Neuronal stem cell (in vitro differentiated cells): ENCODE results near the gene INTS2. TPM values are rescaled to one million over a fixed set of nuclear protein-coding genes. Genes with fewer than 3 reads are reported as not detected.

Source experiments
- DNase-seq: peaks from one replicate; pipeline ENCODE4 v3.0.0-alpha.2; 2013; ENCODE audit warnings: low spot score
- H2AFZ ChIP-seq: one replicate; pipeline ENCODE4 v1.6.1; 2013; ENCODE audit warnings: mild to moderate bottlenecking, low read length, inconsistent platforms
- H2AK5ac ChIP-seq: 2 replicates; pipeline ENCODE4 v1.6.1; 2013; ENCODE audit warnings: low read depth, mild to moderate bottlenecking, inconsistent platforms, low read length, moderate library complexity, mixed read lengths
- H2BK120ac ChIP-seq: 2 replicates; pipeline ENCODE4 v1.6.1; 2013; ENCODE audit warnings: low read depth, mild to moderate bottlenecking, inconsistent platforms, low read length, moderate library complexity, mixed read lengths
- H2BK12ac ChIP-seq: one replicate; pipeline ENCODE4 v1.6.1; 2013; ENCODE audit warnings: low read length, inconsistent platforms
- H2BK15ac ChIP-seq: 2 replicates; pipeline ENCODE4 v1.6.1; 2013; ENCODE audit warnings: mild to moderate bottlenecking, low read length, inconsistent platforms, mixed read lengths
- H2BK5ac ChIP-seq: one replicate; pipeline ENCODE4 v1.6.1; 2013; ENCODE audit warnings: inconsistent platforms, mild to moderate bottlenecking, low read length, moderate library complexity
- H3K14ac ChIP-seq: one replicate; pipeline ENCODE4 v1.6.1; 2013; ENCODE audit warnings: low read length, inconsistent platforms
- H3K18ac ChIP-seq: 2 replicates; pipeline ENCODE4 v1.6.1; 2013; ENCODE audit warnings: low read length, inconsistent platforms
- H3K23ac ChIP-seq: 2 replicates; pipeline ENCODE4 v1.6.1; 2013; ENCODE audit warnings: low read depth, mild to moderate bottlenecking, mixed read lengths, low read length, inconsistent platforms; ENCODE audit not compliant: poor library complexity
- H3K27ac ChIP-seq: replicated peaks from 3 replicates; pipeline ENCODE4 v1.5.1; 2013; ENCODE audit warnings: low read length, inconsistent platforms
- H3K27me3 ChIP-seq, 3 experiments: 2 replicates each; pipeline ENCODE4 v1.6.1; 2013; ENCODE audit warnings: low read length in 3 of 3, mild to moderate bottlenecking in 2 of 3, inconsistent platforms in 1 of 3, low read depth in 1 of 3, mixed read lengths in 1 of 3, moderate library complexity in 1 of 3; ENCODE audit not compliant: control insufficient read depth in 3 of 3, insufficient read depth in 3 of 3
- H3K36me3 ChIP-seq, 2 donors: replicated peaks in 1 of 2; 2 replicates each; pipeline ENCODE4 v1.6.1; 2013; ENCODE audit warnings: low read length in 2 of 2; ENCODE audit not compliant: control insufficient read depth in 2 of 2, insufficient read depth in 2 of 2
- H3K4ac ChIP-seq: 2 replicates; pipeline ENCODE4 v1.6.1; 2013; ENCODE audit warnings: inconsistent platforms, mild to moderate bottlenecking, low read length, moderate library complexity
- H3K4me1 ChIP-seq, 2 donors: 1 replicate in 1 of 2; 2 replicates in 1 of 2; pipeline ENCODE4 v1.6.1; 2013; ENCODE audit warnings: low read length in 2 of 2, low read depth in 1 of 2; ENCODE audit not compliant: control insufficient read depth in 2 of 2, insufficient read depth in 1 of 2
- H3K4me2 ChIP-seq: one replicate; pipeline ENCODE4 v1.6.1; 2013; ENCODE audit warnings: mild to moderate bottlenecking, low read length, inconsistent platforms; ENCODE audit not compliant: insufficient read depth, poor library complexity, severe bottlenecking
- H3K4me3 ChIP-seq, 2 donors: 2 replicates each; pipeline ENCODE4 v1.5.1; 2013; ENCODE audit warnings: low read length in 2 of 2, mild to moderate bottlenecking in 2 of 2, inconsistent platforms in 1 of 2, moderate library complexity in 1 of 2
- H3K79me1 ChIP-seq: one replicate; pipeline ENCODE4 v1.6.1; 2013; ENCODE audit warnings: low read depth, mild to moderate bottlenecking, inconsistent platforms, low read length, moderate library complexity
- H3K9ac ChIP-seq: one replicate; pipeline ENCODE4 v1.6.1; 2013; ENCODE audit warnings: mild to moderate bottlenecking, low read depth, low read length, inconsistent platforms; ENCODE audit not compliant: poor library complexity
- H3K9me3 ChIP-seq, 2 donors: replicated peaks in 1 of 2; 2 replicates each; pipeline versions ENCODE3 to v1.6.1; 2013; ENCODE audit warnings: low read length in 2 of 2, mild to moderate bottlenecking in 2 of 2, inconsistent platforms in 1 of 2, low read depth in 1 of 2, mixed read lengths in 1 of 2, moderate library complexity in 1 of 2; ENCODE audit not compliant: control insufficient read depth in 2 of 2, insufficient read depth in 1 of 2
- H4K8ac ChIP-seq: one replicate; pipeline ENCODE4 v1.6.1; 2013; ENCODE audit warnings: low read depth, mild to moderate bottlenecking, inconsistent platforms, low read length, moderate library complexity
- H4K91ac ChIP-seq: one replicate; pipeline ENCODE4 v1.6.1; 2013; ENCODE audit warnings: low read length, low read depth, mild to moderate bottlenecking, inconsistent platforms; ENCODE audit not compliant: poor library complexity
- WGBS, 2 donors: extraction: QIAGEN DNeasy Blood & Tissue Kit; methylation state at CpG; one replicate each; pipeline ENCODE4 v1.1.7; 2013; ENCODE audit warnings: missing lambda C conversion rate in 2 of 2, mixed read lengths in 1 of 2; ENCODE audit not compliant: insufficient read length in 2 of 2, insufficient replicate concordance in 1 of 2; ENCODE audit errors: extremely low coverage in 2 of 2; 5-methylcytosine and 5-hydroxymethylcytosine counted together
- polyA plus RNA-seq, 2 experiments: library from polyadenylated mRNA; stranded (reverse); fragments of 200-250 nt; gene quantifications; one replicate each; pipeline ENCODE4 v1.2.3, GENCODE V29; 2013

INTS2 gene
- 9.2 TPM for polyA plus RNA-seq (2013, experiment 1 of 2)
- 10.3 TPM for polyA plus RNA-seq (2013, experiment 2 of 2)

- no peaks in the 10 kb centered on the region for H3K27me3 ChIP-seq
- peak within 1 kb of the TSS; percentile 82 for H3K18ac ChIP-seq
- H3K36me3 ChIP-seq, result peaks cover 4 to 19% of the 10 kb centered on the region in 2 donors
- no CpG with 5 or more reads among the region's 58 CpGs for WGBS, 2 donors
- H3K79me1 ChIP-seq, result peaks cover 2% of the 10 kb centered on the region
- H2BK120ac ChIP-seq, result peak within 1 kb of the TSS; percentile 4
- no peak within 1 kb of the TSS for H2AK5ac ChIP-seq
- peak within 1 kb of the TSS; percentile 1 for H3K27ac ChIP-seq
- peak within 1 kb of the TSS; percentile 94 for H3K9ac ChIP-seq
- H3K23ac ChIP-seq, result peak within 1 kb of the TSS; percentile 90
- no peak within 1 kb of the TSS for H2BK15ac ChIP-seq
- H3K14ac ChIP-seq, result no peak within 1 kb of the TSS
- H2AFZ ChIP-seq, result peak within 1 kb of the TSS; percentile 93
- H2BK5ac ChIP-seq, result no peak within 1 kb of the TSS
- DNase-seq, result peak; percentile 87
- H2BK12ac ChIP-seq, result no peak within 1 kb of the TSS
- H3K9me3 ChIP-seq, result no peaks in the 10 kb centered on the region
- H4K91ac ChIP-seq, result no peak within 1 kb of the TSS
- peak within 1 kb of the TSS; percentile 58 for H4K8ac ChIP-seq
- H3K4ac ChIP-seq, result no peak within 1 kb of the TSS
- peak within 1 kb of the TSS; percentile 93 for H3K4me2 ChIP-seq
- H3K4me1 ChIP-seq, result peaks cover 3 to 5% of the 10 kb centered on the region in 2 donors
- H3K4me3 ChIP-seq, result peak within 1 kb of the TSS; percentile 85 to 87
These were observed at the start of gene INTS2 for GRCh38 chr17:61927208-61928100. Gene INTS2, minus strand, starts transcription at chr17:61927982. Its CDS starts 1,338 bp downstream, at chr17:61926644.

GRCh38 chr17:61974115-61974514, 46.3 kb upstream of the INTS2 start:
- Histone ChIP-seq H2BK15ac (no peak overlapping the region), H3K27me3 (no peaks in the 10 kb centered on the region), H3K27ac (no peak overlapping the region), H4K8ac (no peak overlapping the region), H3K4me3 (no peak overlapping the region), H3K36me3 (peaks cover 7 to 95% of the 10 kb centered on the region in 2 donors), H2BK5ac (no peak overlapping the region), H3K9ac (no peak overlapping the region), H3K4me1 (no peaks in the 10 kb centered on the region), H3K14ac (no peak overlapping the region), H3K9me3 (no peaks in the 10 kb centered on the region), H4K91ac (no peak overlapping the region), H3K4ac (no peak overlapping the region), H2AK5ac (no peak overlapping the region), H3K18ac (no peak overlapping the region), H2AFZ (no peak overlapping the region), H2BK12ac (no peak overlapping the region), H2BK120ac (no peak overlapping the region), H3K79me1 (peaks cover 2% of the 10 kb centered on the region), H3K23ac (no peak overlapping the region), H3K4me2 (no peak overlapping the region)
- no CpG with 5 or more reads among the region's 7 CpGs for WGBS, 2 donors
- DNase-seq, result no peak

- Histone ChIP-seq H2BK12ac (no peak overlapping the region), H3K23ac (no peak overlapping the region), H4K91ac (no peak overlapping the region), H3K18ac (no peak overlapping the region), H2AFZ (no peak overlapping the region), H3K79me1 (peaks cover 2% of the 10 kb centered on the region), H3K9me3 (no peaks in the 10 kb centered on the region), H3K4ac (no peak overlapping the region), H4K8ac (no peak overlapping the region), H3K9ac (no peak overlapping the region), H3K4me2 (no peak overlapping the region), H3K27ac (no peak overlapping the region), H2BK5ac (no peak overlapping the region), H3K14ac (no peak overlapping the region), H3K36me3 (peaks cover 11 to 96% of the 10 kb centered on the region in 2 donors), H2BK120ac (no peak overlapping the region), H2AK5ac (no peak overlapping the region), H3K27me3 (no peaks in the 10 kb centered on the region), H2BK15ac (no peak overlapping the region), H3K4me1 (no peaks in the 10 kb centered on the region), H3K4me3 (no peak overlapping the region)
- no peak for DNase-seq
These were observed 44.5 kb upstream of the INTS2 start for GRCh38 chr17:61972311-61972710.

GRCh38 chr17:61970030-61970429, 42.2 kb upstream of the INTS2 start:
- H3K14ac ChIP-seq, result no peak overlapping the region
- no peak overlapping the region for H3K27ac ChIP-seq
- H2BK15ac ChIP-seq, result no peak overlapping the region
- no peak overlapping the region for H3K4ac ChIP-seq
- no peak overlapping the region for H2AK5ac ChIP-seq
- H2AFZ ChIP-seq, result no peak overlapping the region
- no peak overlapping the region for H2BK12ac ChIP-seq
- peaks cover 15 to 99% of the 10 kb centered on the region in 2 donors for H3K36me3 ChIP-seq
- no peaks in the 10 kb centered on the region for H3K27me3 ChIP-seq
- H3K79me1 ChIP-seq, result peaks cover 2% of the 10 kb centered on the region
- H3K18ac ChIP-seq, result no peak overlapping the region
- H3K4me1 ChIP-seq, result no peaks in the 10 kb centered on the region
- no CpG with 5 or more reads among the region's 1 CpG for WGBS, 2 donors
- H2BK120ac ChIP-seq, result no peak overlapping the region
- H3K9me3 ChIP-seq, result no peaks in the 10 kb centered on the region
- H4K8ac ChIP-seq, result no peak overlapping the region
- H4K91ac ChIP-seq, result no peak overlapping the region
- no peak overlapping the region for H3K23ac ChIP-seq
- H2BK5ac ChIP-seq, result no peak overlapping the region
- H3K4me2 ChIP-seq, result no peak overlapping the region
- no peak for DNase-seq
- no peak overlapping the region for H3K9ac ChIP-seq
- no peak overlapping the region for H3K4me3 ChIP-seq
